Activated CD8-positive, alpha-beta memory T cell treated with anti-CD3 and anti-CD28 coated beads for 4 hours (primary cell): ENCODE measurements around the gene GALNT7.
A peak's percentile ranks its signal among the peaks of the same experiment; 100 is the strongest.

Experiments used
- DNase-seq, 2 donors: peaks; one replicate each; pipeline ENCODE4 v3.0.0-alpha.2; 2020; ENCODE audit warnings: low read depth in 2 of 2

GALNT7 gene

DNA sequence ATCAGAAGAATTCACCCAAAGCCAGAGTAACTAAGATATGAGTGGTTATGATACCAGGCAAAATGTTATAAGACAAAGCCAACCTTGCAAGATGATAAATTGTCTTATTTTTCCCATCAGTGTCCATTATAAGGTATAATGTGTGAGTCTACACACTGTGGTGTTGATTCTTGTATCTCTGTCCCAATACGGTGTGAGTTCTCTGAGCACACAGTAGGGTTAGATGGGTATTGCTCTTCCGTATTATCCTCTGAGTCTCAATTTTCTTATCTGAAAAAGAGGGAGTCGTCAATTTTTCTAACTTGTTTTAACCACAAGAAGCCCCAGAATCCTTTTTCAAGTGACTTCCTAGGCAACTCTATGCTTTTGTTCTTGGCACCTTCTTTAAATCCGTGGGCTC, 95.6 kb downstream of the GALNT7 start:
- DNase-seq = no peak

DNA sequence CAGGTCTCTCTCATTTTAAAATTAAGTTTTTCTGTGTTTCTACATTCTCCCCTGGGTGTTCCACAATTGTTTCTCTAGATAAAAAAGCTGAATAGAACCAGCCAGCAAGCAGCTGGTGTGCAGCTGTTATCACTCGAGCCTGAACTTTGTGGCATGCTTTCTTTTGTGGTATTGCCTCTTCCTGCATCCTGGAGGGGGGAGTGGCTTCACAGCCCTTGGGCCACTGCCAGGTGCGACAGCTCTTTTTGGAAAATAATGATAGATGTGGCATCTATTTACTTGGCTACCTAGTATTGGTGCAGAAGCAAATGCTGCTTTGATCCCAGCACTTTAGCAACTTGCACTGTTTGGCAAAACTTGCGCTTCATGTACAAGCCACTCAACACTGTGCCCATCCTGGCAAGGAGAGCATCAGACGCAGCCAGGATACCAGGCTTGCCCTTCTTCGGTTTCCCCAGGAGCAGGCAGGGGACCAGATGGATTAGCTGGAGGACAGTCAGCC, 96.1 kb downstream of the GALNT7 start:
- DNase-seq = no peak

DNA sequence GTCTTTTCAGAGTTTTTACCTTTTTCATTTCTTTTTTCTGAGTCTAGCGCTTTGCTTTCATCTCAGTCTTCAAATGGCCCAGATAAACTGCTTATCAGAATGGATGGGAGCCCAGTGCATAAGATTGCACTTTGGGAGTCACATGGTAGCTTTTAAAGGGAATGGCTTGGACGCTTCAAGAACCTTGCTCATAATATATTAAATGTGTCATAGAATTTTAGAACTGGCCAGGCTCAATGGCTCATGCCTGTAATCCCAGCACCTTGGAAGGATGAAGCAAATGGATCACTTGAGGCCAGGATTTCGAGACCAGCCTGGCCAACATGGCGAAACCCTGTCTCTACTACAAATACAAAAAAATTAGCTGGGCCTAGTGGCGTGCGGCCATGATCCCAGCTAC, 97.1 kb downstream of the GALNT7 start:
- DNase-seq = no peak

DNA sequence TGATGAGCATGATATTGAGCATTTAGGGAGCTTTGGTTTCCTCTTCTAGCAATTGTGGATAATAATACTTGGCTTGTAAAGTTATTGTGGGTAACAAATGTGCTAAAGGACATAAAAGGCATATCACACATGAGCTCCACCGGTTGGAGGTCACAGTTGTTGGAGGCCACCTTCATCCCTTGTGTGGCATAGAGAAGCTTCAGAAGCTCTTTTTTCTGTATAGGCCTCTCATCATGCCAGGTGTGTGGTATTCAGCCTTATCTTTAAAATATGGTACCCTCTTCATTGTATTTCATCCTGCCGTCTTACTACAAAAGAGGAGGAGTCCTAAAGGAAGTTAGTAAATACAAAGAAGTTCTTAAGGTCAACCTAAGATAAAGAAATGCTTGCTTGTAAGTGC, 99.1 kb downstream of the GALNT7 start:
- DNase-seq = no peak

DNA sequence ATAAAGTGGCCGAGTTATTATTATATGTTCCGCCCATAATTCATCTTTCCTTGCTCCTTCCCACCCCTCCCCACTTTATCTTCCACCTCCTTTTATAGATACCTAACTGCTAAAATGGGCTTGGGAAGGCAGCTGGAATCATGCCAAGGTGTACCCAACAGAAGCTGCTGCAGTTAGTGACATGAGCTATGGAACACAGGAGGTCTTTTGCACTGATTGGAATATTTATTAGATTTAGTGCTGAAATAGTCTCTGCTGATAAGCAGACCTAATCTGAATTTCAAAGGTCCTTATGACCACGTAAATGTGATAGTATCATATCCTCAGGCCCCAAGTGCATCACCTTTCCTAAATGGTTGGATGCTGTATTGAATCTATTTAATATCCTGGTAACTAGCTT, 100.7 kb downstream of the GALNT7 start:
- DNase-seq = no peak

DNA sequence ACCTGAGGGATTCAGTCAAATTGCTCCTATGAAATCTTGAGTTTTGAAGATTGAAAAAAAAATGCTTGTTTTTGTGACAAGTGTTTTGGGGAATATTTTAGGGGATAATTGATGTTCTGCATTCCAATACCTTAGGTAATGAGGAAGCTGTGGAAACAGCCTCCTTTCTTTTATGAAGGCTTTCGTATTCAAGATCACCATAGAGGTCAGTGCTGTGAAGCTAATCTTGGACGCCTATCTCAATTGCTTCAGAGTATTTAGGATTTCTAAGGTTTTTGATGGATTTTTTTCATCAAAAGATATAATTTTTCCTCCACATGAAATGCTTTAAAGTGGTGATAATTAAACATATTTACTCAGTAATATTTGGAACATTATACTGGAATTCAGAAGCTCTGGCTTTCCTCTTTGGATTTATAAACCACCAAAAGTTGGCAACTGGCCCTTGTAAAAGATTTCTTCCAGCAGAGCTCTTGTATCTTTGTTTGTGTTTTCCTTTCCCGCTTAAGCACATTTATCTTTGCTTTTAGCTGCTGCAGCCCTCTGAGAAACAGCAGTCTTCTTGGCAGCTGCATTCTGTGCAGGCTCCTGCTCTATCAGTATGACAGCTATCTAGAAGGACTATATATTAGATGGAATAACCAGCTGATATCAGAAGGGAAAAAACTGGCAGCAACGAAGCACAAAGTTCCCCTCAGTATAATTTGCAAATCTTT, 101.9 kb downstream of the GALNT7 start:
- no peak for DNase-seq

DNA sequence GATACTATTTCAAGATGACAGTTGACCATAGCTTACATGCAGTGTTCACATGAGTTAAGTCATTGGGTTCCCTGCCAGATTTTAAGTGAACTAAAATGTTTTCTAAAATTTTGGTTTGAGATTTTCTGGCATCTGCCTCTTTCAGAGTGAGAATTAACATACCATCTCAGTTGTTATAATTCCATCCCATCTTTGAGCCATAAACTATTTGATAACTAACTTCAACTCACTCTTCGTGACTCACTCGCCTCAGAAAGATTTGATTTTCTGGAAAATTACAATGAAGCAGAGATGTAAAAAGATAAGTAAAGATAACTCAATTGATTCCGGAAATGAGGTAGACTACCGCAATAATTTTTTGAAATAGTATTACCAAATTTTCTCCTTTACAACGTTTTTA, 103.7 kb downstream of the GALNT7 start:
- DNase-seq = no peak

DNA sequence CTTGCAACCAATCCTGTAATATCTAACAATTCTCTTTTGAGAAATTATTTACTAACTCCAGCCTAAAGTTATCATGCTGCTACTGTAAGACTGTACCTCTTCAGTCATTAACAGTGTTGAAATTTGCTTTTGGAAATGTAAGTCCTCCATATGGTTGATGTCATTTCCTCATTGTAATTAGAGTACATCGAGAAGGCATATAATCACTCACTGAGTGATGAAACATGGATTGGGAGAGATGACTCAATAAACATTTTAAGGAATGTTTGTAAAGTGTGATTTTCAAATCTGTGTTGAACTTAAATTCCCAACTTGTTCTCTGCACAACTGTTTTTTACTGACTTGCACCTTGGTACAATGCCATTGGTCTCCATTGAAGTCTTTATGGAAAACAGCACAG, 104.4 kb downstream of the GALNT7 start:
- no peak for DNase-seq

DNA sequence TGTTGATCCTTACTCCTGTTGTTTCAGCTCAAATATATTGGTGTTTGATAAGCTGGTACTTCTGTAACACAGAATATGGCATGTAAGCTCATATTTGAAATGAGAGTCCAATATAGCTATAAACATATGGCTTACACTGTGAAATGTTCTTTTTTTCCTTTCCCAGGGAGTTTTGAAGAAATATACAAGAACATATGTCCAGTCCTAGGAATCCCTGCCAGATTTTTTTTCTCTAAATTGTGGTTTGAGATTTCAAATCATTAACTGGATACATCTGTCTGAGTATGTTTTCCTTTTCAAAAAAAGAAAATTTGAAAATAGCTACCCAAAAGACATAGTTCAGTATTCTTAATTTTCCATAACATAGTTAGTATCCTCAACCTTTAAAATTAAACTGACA, 105.3 kb downstream of the GALNT7 start:
- no peak for DNase-seq

DNA sequence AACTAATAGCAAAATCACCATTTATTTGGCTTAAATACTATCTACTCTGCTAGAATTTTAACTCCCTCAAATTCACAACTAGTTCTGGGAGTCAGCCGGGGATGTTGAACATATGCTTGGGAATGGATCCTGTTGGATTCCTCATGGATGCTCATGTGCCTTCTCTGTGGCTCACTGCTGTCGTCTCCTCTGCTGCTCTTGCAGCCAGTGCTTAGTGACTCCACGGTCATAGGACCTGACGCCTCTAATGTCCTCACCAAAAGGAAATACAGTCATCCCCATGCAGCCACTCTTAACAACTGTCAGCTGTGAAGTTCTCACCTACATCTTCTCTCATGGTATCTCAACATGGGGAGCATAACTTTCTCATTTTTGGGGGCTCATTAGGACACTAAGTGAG, 106.1 kb downstream of the GALNT7 start:
- DNase-seq = no peak

DNA sequence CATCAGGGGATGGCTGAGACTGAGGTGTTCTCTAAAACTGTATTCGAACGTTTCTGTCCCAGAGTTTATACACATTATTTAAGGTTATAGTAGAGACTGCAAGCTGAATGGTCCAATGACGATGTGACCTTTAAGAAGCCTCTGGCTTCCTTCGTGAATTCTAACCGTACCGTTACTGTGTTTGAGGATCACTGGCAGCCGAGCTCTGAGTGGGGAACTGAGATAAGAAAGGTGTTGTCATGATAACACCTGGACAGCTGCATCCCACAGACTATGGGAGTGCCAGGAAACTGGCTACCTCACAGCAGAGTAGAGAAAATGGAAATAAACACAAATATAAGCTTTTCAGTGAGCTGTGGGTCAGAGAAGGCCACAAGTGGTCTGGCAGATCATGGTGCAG, 106.5 kb downstream of the GALNT7 start:
- DNase-seq = no peak

DNA sequence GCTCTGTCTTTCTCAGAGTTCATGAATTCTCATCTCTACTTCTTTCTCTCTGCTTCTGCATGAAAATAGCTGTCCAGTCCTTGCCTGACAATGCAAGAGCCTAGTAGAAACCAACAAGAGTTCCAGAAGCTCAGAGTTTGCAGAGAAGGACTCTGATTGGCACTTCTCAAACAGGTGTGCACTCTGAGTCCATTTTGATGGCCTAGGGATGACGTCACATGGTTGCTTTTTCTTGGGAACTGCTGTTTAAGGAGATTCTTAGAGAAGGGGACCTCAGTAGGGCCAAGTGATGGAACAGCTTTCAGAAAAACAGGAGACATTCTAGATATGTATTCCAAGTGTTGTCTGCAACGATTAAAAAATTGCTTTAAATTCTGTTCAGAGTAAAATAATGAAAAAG, 108.7 kb downstream of the GALNT7 start:
- DNase-seq = no peak

DNA sequence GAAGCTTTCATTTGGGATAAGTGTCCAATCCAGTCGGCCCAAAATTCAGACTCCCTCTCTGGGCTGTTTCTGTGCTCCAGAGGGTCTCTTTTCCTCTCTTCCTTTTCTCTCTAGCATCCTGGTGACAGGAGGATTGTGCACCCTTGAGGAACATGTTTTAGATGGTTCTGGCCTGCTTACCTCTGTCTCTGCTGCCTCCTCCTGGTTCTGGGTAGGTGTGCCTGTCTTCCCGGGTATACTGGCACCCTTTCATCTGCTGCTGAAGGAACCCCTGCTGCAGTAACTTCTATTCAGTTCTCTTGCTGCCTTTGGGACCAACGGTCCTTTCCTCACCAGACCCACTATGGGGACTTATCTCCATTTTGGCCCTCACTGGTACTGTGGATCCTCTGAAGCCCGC, 112.4 kb downstream of the GALNT7 start:
- no peak for DNase-seq

DNA sequence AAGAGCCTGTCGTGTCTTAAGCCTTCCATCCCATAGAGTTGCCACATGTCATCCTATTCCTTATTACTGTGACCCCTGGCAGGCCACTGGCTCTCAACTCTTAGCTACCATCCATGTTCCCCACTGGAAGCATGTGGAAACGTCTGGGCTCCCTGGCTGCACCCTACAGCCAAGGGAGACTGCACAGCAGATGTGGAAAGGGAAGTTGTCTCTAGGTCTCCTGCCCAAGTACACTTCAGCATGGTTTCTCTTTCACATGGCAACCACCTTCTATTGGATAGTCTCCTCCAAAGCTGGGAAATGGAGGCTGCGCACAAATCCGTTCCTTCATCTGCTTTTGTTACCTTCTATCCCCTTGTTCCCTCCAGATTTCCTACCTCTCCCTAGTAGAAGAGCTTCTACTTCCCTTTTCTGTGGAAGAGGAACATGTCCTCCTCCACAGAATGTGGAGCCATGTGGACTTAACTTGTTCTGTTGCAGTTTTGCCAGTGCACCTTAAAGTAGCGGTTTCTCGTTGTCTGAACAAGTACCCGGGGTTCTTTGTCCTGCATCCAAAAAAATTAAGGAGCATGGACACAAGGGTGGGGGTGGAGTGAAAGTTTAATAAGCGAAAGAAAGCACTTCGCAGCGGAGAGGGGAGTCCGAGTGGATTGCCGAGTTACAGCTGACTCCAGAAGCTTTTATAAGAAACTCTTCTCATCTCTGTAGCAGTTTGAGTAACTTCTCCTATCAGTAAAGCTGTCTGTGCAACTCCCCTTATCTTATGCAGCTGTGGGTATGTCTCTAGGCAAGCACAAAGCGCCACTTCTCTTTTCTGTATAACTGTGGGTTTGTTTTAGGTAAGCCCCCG, 113.0 kb downstream of the GALNT7 start:
- no peak for DNase-seq

DNA sequence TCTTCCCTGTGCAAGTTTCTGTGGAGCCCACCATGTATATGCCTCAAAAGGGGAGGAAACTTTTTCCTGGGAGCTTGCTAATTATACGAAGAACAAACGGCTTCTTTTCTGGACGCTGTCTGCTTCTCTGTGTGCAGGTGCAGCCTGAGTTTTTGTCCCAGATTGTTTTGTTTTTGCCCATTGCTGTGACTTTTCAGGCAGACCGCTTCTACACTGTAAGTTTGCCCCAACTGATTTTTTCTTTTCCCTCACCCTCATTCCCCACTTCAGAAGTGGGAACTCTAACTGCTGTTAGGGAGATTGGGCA, 113.6 kb downstream of the GALNT7 start:
- DNase-seq = no peak

DNA sequence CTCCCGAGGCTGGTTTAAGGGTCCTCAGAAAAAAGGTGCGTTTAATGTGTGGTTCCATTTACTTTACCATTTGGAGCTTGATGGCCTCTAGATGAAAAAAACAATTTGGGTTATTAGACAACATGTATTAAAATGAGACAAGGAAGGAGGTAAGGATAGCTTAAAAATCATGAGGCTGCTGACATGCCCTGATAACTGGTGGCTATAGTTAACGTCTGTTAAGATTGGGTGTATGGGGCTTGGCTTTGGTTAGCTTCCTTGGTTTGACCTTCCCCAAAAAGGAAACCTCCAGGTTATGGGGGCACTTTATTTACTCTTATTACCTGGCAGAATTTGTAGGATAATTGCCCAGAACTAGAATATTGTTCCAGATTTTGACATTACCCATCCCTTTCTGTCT, 114.0 kb downstream of the GALNT7 start:
- no peak for DNase-seq

DNA sequence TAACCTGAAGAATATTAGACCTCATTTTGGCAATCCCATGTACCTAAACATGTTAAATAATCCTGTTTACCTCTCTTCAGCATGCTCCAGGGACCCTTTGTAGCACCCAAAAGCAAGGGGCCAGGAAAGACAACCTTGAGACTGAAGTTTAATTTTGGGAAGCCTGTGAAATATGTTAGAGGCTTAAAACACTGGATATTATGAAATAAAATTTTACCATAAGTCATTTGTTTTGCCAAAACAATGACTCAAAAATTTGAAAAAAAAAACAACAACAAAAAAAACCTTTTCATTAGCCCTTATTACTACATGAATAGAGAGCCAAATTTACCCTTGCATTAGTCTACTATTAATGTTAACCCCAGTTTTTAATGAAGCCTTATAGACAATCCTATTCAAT, 115.9 kb downstream of the GALNT7 start:
- DNase-seq = no peak

DNA sequence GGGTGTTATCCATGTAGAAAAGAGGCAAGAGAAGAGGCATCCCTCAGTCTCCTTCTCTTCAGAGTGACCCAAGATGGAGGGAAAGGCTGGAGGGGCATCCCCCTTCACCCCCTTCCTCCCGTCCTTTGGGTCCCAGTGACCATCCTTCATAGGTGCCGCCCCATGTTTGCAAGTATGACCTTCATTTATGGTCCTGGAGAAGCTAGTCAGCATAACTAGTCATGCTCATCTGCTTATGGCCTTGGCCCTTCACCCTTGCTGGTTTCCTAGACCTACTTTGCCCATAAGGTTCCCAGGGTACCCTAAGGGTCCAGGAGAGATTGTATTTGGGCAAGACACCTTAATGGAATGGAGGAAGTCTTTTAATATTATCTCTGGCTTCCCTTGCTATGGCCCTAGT, 118.9 kb downstream of the GALNT7 start:
- no peak for DNase-seq

DNA sequence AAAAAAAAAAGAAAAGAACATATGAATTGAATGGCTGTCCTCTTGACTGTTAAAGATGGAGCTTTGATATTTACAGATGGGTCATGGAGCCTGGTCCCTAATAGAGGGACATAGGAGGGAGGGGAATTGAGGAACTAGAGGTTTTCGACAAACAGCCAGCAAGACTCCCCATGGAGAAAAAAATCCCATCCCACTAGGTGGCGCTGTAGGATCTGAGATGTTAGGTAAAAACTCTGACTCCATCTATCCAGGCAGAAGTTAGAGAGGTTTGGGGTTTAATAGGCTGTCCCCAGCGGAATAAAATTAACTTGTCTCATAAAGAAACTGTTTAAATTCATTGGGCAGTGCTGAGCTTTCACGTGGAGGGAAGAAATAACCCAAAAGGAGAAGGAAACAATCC, 119.7 kb downstream of the GALNT7 start:
- peak; percentile 23 to 38 for DNase-seq

DNA sequence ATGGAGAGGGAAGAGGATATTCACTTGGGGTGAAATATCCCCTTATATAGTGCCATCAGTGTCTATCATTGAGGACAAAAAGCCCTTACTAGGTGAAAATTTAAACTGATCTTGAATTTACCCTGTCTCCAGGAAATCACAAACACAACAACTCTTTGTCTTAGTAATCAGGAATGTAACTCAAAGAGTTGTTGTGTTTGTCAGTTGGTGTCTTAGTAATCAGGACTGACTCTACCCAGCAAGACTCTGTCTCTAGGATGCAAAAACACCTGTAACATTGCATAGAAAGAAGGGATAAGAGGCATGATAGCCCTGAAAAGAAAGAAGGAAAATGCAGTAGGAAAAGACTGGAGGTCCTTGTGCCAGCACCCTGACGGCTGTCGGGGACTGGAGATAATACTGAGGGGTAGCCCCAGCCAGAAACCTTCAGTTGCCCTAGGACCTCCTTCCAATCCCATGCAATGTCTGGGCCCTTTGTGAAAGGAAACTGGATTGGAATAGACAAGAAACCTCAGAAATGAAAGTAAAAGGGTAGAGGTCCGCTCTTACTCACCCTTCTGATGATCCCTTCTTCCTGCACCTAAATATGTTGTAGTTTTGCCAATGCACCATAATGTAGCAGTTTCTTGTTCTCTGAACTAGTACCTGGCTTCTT, 120.2 kb downstream of the GALNT7 start:
- no peak for DNase-seq

DNA sequence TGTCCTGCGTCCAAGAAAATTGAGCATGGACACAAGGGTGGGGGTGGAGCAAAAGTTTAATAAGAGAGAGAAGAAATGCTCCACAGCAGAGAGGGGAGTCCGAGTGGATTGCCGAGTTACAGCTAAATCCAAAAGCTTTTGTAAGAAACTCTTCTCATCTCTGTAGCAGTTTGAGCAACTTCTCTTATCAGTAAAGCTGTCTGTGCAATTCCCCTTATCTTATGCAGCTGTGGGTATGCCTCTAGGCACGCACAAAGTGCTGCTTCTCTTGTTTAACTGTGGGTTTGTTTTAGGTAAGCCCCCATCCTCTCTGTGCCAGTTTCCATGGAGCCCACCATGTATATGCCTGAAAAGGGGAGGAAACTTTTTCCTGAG, 120.7 kb downstream of the GALNT7 start:
- DNase-seq = no peak

DNA sequence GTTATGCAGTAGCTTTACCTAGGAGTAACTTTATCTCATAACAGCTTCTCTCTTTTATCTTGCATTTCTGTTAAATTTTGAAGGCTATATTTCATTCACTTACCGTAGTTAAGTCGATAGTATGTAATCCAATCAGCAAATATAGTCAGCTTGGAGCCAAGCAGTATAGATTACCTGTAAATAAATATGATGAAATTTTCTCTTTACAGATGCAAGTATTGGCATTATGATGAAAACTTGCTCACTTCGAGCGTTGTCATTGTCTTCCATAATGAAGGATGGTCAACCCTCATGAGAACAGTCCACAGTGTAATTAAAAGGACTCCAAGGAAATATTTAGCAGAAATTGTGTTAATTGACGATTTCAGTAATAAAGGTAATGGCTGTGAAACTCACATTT, 123.3 kb downstream of the GALNT7 start:
- no peak for DNase-seq

DNA sequence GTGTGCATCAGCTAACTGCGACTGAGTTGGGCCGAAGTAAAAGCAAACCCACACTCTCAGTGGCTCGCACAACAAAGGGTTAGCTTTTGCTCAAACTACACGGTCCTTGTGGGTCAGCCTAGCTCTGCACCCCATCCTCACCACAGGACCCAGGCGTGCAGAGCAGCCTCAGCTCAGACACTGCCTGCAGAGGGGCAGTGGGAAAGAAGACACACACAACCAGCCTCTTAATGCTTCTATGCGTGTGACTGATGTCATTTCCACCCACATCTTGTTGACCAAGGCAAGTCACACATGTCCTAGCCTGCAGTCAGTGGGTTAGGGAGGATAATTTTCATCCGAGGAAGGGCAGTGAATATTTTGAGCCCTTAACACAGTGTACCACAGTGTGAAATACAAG, 125.1 kb downstream of the GALNT7 start:
- no peak for DNase-seq
